Measurements from ENCODE around the gene TMC2.

DNA sequence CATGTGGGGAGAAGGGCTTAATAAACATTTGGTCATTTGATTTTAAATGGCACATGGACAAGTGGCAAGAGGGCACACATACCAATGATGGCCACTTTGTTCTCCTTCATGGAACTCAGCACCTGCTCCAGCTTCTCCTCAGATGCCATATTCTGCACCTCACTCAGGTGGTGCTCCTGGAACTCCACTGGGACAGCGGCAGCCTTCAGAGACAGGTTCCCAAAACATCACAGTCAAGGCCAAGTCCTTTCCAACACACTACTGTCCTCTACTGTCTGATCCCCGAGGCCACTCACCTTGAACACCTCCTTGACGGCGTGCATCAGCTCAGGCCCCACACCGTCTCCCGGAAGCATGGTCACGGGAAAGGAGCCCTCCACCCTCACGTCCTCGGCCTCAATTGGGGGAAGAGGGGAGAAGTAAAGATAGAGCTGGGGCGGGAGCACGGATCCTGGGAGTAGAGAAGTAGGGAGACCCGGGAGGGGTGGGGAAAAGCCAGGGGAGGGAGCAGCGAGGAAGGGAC is 127.1 kb downstream of the TMC2 start:
- TF ChIP-seq, protein P1, sequence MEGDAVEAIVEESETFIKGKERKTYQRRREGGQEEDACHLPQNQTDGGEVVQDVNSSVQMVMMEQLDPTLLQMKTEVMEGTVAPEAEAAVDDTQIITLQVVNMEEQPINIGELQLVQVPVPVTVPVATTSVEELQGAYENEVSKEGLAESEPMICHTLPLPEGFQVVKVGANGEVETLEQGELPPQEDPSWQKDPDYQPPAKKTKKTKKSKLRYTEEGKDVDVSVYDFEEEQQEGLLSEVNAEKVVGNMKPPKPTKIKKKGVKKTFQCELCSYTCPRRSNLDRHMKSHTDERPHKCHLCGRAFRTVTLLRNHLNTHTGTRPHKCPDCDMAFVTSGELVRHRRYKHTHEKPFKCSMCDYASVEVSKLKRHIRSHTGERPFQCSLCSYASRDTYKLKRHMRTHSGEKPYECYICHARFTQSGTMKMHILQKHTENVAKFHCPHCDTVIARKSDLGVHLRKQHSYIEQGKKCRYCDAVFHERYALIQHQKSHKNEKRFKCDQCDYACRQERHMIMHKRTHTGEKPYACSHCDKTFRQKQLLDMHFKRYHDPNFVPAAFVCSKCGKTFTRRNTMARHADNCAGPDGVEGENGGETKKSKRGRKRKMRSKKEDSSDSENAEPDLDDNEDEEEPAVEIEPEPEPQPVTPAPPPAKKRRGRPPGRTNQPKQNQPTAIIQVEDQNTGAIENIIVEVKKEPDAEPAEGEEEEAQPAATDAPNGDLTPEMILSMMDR (IDR thresholded peaks at IDR 0.05) = no peak
- no peak for TF ChIP-seq POLR2A (IDR thresholded peaks at IDR 0.05)
